GM23338 (cell line): ENCODE data around the gene NPAS2. TPM values are rescaled to one million over a fixed set of nuclear protein-coding genes. Genes with fewer than 3 reads are reported as not detected.

Source experiments
- ATAC-seq: fragments of 200-7000 bp; cut with Tn5 transposase; 3 replicates; pipeline ENCODE4 v1.9.1; 2020
- DNase-seq: peaks from one replicate; pipeline ENCODE4 v3.0.0-alpha.2; 2015; ENCODE audit warnings: low spot score
- H2AFZ ChIP-seq: fragments of 200-600 bp; sonication (generic); 2 replicates; pipeline ENCODE4 v1.8.0; 2016; ENCODE audit warnings: antibody characterized with exemption, mild to moderate bottlenecking, moderate library complexity
- H3F3A ChIP-seq: fragments of 200-600 bp; sonication (generic); replicated peaks from 2 replicates; pipeline ENCODE4 v1.8.0; 2017; ENCODE audit warnings: antibody characterized with exemption, mixed run types, low read depth
- H3K27ac ChIP-seq: fragments of 200-600 bp; sonication (generic); 2 replicates; pipeline ENCODE4 v1.6.1; 2016; ENCODE audit warnings: low read depth
- H3K27me3 ChIP-seq: fragments of 200-600 bp; sonication (generic); 2 replicates; pipeline ENCODE4 v1.8.0; 2016; ENCODE audit warnings: mild to moderate bottlenecking, mixed run types, moderate library complexity; ENCODE audit not compliant: insufficient read depth
- H3K36me3 ChIP-seq: fragments of 200-600 bp; sonication (generic); 2 replicates; pipeline ENCODE4 v1.8.0; 2016; ENCODE audit warnings: mild to moderate bottlenecking; ENCODE audit not compliant: insufficient read depth
- H3K4me1 ChIP-seq: fragments of 200-600 bp; sonication (generic); 2 replicates; pipeline ENCODE4 v1.8.0; 2016; ENCODE audit warnings: mild to moderate bottlenecking, moderate library complexity; ENCODE audit not compliant: insufficient read depth
- H3K4me2 ChIP-seq: fragments of 200-600 bp; sonication (generic); 2 replicates; pipeline ENCODE4 v1.7.1; 2017; ENCODE audit warnings: mixed run types
- H3K4me3 ChIP-seq: fragments of 200-600 bp; sonication (generic); 2 replicates; pipeline ENCODE4 v1.6.1; 2016; ENCODE audit warnings: mixed run types
- H3K79me2 ChIP-seq: fragments of 200-600 bp; sonication (generic); replicated peaks from 2 replicates; pipeline ENCODE4 v1.8.0; 2017; ENCODE audit warnings: mild to moderate bottlenecking; ENCODE audit not compliant: insufficient read depth
- H3K9me2 ChIP-seq: fragments of 200-600 bp; sonication (generic); 2 replicates; pipeline ENCODE4 v1.8.0; 2017; ENCODE audit not compliant: insufficient read depth
- H4K20me1 ChIP-seq: fragments of 200-600 bp; sonication (generic); replicated peaks from 2 replicates; pipeline ENCODE4 v1.8.0; 2017; ENCODE audit warnings: mild to moderate bottlenecking; ENCODE audit not compliant: insufficient read depth
- H3K27ac Mint-ChIP-seq: 2 replicates; pipeline ENCODE4 v1.8.0; 2020; ENCODE audit warnings: inconsistent platforms, mild to moderate bottlenecking, moderate library complexity, mixed read lengths
- H3K27me3 Mint-ChIP-seq: 3 replicates; pipeline ENCODE4 v1.8.0; 2022; ENCODE audit warnings: low read depth, mild to moderate bottlenecking, moderate library complexity, mixed read lengths, inconsistent platforms; ENCODE audit not compliant: insufficient read depth, poor library complexity
- H3K36me3 Mint-ChIP-seq: 3 replicates; pipeline ENCODE4 v1.8.0; 2021; ENCODE audit warnings: low read depth, mild to moderate bottlenecking, inconsistent platforms, moderate library complexity, mixed read lengths
- H3K4me1 Mint-ChIP-seq: 3 replicates; pipeline ENCODE4 v1.8.0; 2020; ENCODE audit warnings: mild to moderate bottlenecking, inconsistent platforms, mixed read lengths
- H3K4me3 Mint-ChIP-seq: 3 replicates; pipeline ENCODE4 v1.8.0; 2021; ENCODE audit warnings: moderate library complexity, mild to moderate bottlenecking, inconsistent platforms, mixed read lengths
- H3K9me3 Mint-ChIP-seq: 3 replicates; pipeline ENCODE4 v1.8.0; 2020; ENCODE audit warnings: moderate library complexity, mild to moderate bottlenecking, inconsistent platforms, mixed read lengths
- CREB1 ChIP-seq: fragments of 250-450 bp; sonication (Bioruptor Pico); IDR thresholded peaks from 2 replicates; pipeline ENCODE4 v1.5.0; 2020; ENCODE audit warnings: low read depth, mild to moderate bottlenecking, moderate library complexity
- EZH2 ChIP-seq: fragments of 200-600 bp; sonication (generic); IDR thresholded peaks from one replicate; pipeline ENCODE4 v1.8.0; 2017; ENCODE audit warnings: antibody characterized with exemption, mild to moderate bottlenecking, low read depth; ENCODE audit not compliant: unreplicated experiment
- EZH2phosphoT487 ChIP-seq: fragments of 200-600 bp; sonication (generic); IDR thresholded peaks from one replicate; pipeline ENCODE4 v1.8.1; 2018; ENCODE audit warnings: antibody characterized with exemption; ENCODE audit not compliant: unreplicated experiment
- JUNB ChIP-seq: IDR thresholded peaks from one replicate; pipeline ENCODE4 v1.6.1; 2016; ENCODE audit warnings: antibody characterized with exemption; ENCODE audit not compliant: unreplicated experiment
- NANOG ChIP-seq: IDR thresholded peaks from 2 replicates; pipeline ENCODE4 v1.6.1; 2016; ENCODE audit warnings: antibody characterized with exemption, borderline replicate concordance
- POLR2AphosphoS5 ChIP-seq: IDR thresholded peaks from 2 replicates; pipeline ENCODE4 v1.6.1; 2016; ENCODE audit warnings: antibody characterized with exemption, low read depth
- STAT1 ChIP-seq: IDR thresholded peaks from one replicate; pipeline ENCODE4 v1.6.1; 2016; ENCODE audit warnings: antibody characterized with exemption; ENCODE audit not compliant: unreplicated experiment
- ZNF114 ChIP-seq: fragments of 250-450 bp; sonication (Bioruptor Pico); IDR thresholded peaks from 2 replicates; pipeline ENCODE4 v1.5.0; 2020; ENCODE audit warnings: mild to moderate bottlenecking, moderate library complexity
- ZNF331 ChIP-seq: fragments of 250-450 bp; sonication (Bioruptor Pico); IDR thresholded peaks from 2 replicates; pipeline ENCODE4 v1.5.0; 2020; ENCODE audit warnings: low read depth, mild to moderate bottlenecking, moderate library complexity
- polyA plus RNA-seq: library from polyadenylated mRNA; unstranded; fragments of >200 nt; fragmentation: Nextera tagmentation; extraction: Ambion mirVana; gene quantifications from 2 replicates; pipeline ENCODE4 v1.2.1, GENCODE V29; 2016
- total RNA-seq: library from RNA; depleted of rRNA; stranded (reverse); fragments of >200 nt; shearing (Covaris generic); gene quantifications from 2 replicates; pipeline ENCODE4 v1.2.3, GENCODE V29; 2014
- TF ChIP-seq, protein P1 (sequence below): fragments of 250-450 bp; sonication (Bioruptor Pico); IDR thresholded peaks from 2 replicates; pipeline ENCODE4 v1.5.0; 2020; ENCODE audit warnings: mild to moderate bottlenecking, moderate library complexity
- TF ChIP-seq, protein P2 (sequence below): IDR thresholded peaks from one replicate; pipeline ENCODE4 v1.6.1; 2018; ENCODE audit warnings: antibody characterized with exemption; ENCODE audit not compliant: unreplicated experiment
- TF ChIP-seq, protein P3 (sequence below): IDR thresholded peaks from 2 replicates; pipeline ENCODE4 v1.6.1; 2016; ENCODE audit warnings: antibody characterized with exemption
- TF ChIP-seq, protein P4 (sequence below), 2 experiments: fragments of 200-600 bp in 1 of 2; sonication (generic) in 1 of 2; conservative IDR thresholded peaks; 2 replicates each; pipeline versions ENCODE4 v1.5.1 to v1.6.1; 2016 to 2017; ENCODE audit warnings: antibody characterized with exemption in 2 of 2, low read depth in 2 of 2, mild to moderate bottlenecking in 2 of 2, moderate library complexity in 1 of 2

NPAS2 gene
- total and polyA plus RNA-seq, 2 experiments from 2014 or later = 0.56 to 1.1 TPM

DNA sequence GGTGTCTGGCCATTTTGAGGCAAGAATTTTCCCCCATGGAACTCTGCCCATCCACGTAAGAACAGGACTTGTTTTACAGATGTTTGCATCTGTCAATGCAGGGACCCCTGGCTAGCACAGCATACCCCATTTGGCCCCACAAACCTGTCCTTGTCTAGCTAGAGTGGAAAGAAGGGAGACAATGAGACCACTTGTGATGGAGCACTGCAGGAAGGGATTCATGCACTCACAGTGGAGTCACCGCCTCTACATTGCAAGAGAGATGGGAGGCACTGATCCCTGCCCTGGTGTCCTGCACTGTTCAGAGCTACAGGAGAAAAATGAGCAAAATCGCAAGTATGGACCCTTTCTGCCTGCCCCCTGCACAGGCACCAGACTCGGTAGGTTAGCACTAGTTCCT, 32.5 kb downstream of the NPAS2 start:
- no peaks in the 10 kb centered on the region for H3K27me3 ChIP-seq
- Mint-ChIP-seq H3K27ac (no peak overlapping the region), H3K4me1 (peaks cover 4% of the 10 kb centered on the region; the same call in 1 of the 3 replicates), H3K36me3 (no peaks in the 10 kb centered on the region), H3K9me3 (no peaks in the 10 kb centered on the region), H3K4me3 (no peak overlapping the region), H3K27me3 (peaks cover 10% of the 10 kb centered on the region)
- no peak for ATAC-seq
- no peak overlapping the region for H2AFZ ChIP-seq
- H3F3A ChIP-seq = no peaks in the 10 kb centered on the region
- H3K4me2 ChIP-seq = no peak overlapping the region
- no peak overlapping the region for H3K4me3 ChIP-seq
- H3K27ac ChIP-seq = no peak overlapping the region
- H3K9me2 ChIP-seq = no peaks in the 10 kb centered on the region
- no peak for DNase-seq
- TF ChIP-seq NANOG (no peak), EZH2 (no peak), POLR2AphosphoS5 (no peak), ZNF331 (CRISPR knock-in tag) (no peak), ZNF114 (CRISPR knock-in tag) (no peak), JUNB (no peak), CREB1 (CRISPR knock-in tag) (no peak), EZH2phosphoT487 (no peak), STAT1 (no peak)
- TF ChIP-seq, protein P1, sequence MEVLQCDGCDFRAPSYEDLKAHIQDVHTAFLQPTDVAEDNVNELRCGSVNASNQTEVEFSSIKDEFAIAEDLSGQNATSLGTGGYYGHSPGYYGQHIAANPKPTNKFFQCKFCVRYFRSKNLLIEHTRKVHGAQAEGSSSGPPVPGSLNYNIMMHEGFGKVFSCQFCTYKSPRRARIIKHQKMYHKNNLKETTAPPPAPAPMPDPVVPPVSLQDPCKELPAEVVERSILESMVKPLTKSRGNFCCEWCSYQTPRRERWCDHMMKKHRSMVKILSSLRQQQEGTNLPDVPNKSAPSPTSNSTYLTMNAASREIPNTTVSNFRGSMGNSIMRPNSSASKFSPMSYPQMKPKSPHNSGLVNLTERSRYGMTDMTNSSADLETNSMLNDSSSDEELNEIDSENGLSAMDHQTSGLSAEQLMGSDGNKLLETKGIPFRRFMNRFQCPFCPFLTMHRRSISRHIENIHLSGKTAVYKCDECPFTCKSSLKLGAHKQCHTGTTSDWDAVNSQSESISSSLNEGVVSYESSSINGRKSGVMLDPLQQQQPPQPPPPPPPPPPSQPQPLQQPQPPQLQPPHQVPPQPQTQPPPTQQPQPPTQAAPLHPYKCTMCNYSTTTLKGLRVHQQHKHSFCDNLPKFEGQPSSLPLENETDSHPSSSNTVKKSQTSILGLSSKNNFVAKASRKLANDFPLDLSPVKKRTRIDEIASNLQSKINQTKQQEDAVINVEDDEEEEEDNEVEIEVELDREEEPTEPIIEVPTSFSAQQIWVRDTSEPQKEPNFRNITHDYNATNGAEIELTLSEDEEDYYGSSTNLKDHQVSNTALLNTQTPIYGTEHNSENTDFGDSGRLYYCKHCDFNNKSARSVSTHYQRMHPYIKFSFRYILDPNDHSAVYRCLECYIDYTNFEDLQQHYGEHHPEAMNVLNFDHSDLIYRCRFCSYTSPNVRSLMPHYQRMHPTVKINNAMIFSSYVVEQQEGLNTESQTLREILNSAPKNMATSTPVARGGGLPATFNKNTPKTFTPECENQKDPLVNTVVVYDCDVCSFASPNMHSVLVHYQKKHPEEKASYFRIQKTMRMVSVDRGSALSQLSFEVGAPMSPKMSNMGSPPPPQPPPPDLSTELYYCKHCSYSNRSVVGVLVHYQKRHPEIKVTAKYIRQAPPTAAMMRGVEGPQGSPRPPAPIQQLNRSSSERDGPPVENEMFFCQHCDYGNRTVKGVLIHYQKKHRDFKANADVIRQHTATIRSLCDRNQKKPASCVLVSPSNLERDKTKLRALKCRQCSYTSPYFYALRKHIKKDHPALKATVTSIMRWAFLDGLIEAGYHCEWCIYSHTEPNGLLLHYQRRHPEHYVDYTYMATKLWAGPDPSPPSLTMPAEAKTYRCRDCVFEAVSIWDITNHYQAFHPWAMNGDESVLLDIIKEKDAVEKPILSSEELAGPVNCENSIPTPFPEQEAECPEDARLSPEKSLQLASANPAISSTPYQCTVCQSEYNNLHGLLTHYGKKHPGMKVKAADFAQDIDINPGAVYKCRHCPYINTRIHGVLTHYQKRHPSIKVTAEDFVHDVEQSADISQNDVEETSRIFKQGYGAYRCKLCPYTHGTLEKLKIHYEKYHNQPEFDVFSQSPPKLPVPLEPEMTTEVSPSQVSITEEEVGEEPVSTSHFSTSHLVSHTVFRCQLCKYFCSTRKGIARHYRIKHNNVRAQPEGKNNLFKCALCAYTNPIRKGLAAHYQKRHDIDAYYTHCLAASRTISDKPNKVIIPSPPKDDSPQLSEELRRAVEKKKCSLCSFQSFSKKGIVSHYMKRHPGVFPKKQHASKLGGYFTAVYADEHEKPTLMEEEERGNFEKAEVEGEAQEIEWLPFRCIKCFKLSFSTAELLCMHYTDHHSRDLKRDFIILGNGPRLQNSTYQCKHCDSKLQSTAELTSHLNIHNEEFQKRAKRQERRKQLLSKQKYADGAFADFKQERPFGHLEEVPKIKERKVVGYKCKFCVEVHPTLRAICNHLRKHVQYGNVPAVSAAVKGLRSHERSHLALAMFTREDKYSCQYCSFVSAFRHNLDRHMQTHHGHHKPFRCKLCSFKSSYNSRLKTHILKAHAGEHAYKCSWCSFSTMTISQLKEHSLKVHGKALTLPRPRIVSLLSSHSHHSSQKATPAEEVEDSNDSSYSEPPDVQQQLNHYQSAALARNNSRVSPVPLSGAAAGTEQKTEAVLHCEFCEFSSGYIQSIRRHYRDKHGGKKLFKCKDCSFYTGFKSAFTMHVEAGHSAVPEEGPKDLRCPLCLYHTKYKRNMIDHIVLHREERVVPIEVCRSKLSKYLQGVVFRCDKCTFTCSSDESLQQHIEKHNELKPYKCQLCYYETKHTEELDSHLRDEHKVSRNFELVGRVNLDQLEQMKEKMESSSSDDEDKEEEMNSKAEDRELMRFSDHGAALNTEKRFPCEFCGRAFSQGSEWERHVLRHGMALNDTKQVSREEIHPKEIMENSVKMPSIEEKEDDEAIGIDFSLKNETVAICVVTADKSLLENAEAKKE (CRISPR knock-in tag) = no peak
- TF ChIP-seq, protein P2, sequence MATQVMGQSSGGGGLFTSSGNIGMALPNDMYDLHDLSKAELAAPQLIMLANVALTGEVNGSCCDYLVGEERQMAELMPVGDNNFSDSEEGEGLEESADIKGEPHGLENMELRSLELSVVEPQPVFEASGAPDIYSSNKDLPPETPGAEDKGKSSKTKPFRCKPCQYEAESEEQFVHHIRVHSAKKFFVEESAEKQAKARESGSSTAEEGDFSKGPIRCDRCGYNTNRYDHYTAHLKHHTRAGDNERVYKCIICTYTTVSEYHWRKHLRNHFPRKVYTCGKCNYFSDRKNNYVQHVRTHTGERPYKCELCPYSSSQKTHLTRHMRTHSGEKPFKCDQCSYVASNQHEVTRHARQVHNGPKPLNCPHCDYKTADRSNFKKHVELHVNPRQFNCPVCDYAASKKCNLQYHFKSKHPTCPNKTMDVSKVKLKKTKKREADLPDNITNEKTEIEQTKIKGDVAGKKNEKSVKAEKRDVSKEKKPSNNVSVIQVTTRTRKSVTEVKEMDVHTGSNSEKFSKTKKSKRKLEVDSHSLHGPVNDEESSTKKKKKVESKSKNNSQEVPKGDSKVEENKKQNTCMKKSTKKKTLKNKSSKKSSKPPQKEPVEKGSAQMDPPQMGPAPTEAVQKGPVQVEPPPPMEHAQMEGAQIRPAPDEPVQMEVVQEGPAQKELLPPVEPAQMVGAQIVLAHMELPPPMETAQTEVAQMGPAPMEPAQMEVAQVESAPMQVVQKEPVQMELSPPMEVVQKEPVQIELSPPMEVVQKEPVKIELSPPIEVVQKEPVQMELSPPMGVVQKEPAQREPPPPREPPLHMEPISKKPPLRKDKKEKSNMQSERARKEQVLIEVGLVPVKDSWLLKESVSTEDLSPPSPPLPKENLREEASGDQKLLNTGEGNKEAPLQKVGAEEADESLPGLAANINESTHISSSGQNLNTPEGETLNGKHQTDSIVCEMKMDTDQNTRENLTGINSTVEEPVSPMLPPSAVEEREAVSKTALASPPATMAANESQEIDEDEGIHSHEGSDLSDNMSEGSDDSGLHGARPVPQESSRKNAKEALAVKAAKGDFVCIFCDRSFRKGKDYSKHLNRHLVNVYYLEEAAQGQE = no peak
- TF ChIP-seq, protein P3, sequence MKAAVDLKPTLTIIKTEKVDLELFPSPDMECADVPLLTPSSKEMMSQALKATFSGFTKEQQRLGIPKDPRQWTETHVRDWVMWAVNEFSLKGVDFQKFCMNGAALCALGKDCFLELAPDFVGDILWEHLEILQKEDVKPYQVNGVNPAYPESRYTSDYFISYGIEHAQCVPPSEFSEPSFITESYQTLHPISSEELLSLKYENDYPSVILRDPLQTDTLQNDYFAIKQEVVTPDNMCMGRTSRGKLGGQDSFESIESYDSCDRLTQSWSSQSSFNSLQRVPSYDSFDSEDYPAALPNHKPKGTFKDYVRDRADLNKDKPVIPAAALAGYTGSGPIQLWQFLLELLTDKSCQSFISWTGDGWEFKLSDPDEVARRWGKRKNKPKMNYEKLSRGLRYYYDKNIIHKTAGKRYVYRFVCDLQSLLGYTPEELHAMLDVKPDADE = no peak
- TF ChIP-seq, protein P4, sequence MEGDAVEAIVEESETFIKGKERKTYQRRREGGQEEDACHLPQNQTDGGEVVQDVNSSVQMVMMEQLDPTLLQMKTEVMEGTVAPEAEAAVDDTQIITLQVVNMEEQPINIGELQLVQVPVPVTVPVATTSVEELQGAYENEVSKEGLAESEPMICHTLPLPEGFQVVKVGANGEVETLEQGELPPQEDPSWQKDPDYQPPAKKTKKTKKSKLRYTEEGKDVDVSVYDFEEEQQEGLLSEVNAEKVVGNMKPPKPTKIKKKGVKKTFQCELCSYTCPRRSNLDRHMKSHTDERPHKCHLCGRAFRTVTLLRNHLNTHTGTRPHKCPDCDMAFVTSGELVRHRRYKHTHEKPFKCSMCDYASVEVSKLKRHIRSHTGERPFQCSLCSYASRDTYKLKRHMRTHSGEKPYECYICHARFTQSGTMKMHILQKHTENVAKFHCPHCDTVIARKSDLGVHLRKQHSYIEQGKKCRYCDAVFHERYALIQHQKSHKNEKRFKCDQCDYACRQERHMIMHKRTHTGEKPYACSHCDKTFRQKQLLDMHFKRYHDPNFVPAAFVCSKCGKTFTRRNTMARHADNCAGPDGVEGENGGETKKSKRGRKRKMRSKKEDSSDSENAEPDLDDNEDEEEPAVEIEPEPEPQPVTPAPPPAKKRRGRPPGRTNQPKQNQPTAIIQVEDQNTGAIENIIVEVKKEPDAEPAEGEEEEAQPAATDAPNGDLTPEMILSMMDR (conservative IDR thresholded peaks at IDR 0.05; ENCODE audit: low read depth in 2 of 2) = no peak
- H3K4me1 ChIP-seq = no peaks in the 10 kb centered on the region
- H3K79me2 ChIP-seq = no peaks in the 10 kb centered on the region
- H3K36me3 ChIP-seq = no peaks in the 10 kb centered on the region
- H4K20me1 ChIP-seq = no peaks in the 10 kb centered on the region
